ENCODE measurements around the gene SF1. TPM values are rescaled to one million over a fixed set of nuclear protein-coding genes. Genes with fewer than 3 reads are reported as not detected.

Gene SF1
- total and polyA plus RNA-seq, 9 of the 15 experiments (the other 6 are each of a cell fraction or from before 2014, with no cell fraction given): 13.1 to 334 (median 111) TPM

DNA sequence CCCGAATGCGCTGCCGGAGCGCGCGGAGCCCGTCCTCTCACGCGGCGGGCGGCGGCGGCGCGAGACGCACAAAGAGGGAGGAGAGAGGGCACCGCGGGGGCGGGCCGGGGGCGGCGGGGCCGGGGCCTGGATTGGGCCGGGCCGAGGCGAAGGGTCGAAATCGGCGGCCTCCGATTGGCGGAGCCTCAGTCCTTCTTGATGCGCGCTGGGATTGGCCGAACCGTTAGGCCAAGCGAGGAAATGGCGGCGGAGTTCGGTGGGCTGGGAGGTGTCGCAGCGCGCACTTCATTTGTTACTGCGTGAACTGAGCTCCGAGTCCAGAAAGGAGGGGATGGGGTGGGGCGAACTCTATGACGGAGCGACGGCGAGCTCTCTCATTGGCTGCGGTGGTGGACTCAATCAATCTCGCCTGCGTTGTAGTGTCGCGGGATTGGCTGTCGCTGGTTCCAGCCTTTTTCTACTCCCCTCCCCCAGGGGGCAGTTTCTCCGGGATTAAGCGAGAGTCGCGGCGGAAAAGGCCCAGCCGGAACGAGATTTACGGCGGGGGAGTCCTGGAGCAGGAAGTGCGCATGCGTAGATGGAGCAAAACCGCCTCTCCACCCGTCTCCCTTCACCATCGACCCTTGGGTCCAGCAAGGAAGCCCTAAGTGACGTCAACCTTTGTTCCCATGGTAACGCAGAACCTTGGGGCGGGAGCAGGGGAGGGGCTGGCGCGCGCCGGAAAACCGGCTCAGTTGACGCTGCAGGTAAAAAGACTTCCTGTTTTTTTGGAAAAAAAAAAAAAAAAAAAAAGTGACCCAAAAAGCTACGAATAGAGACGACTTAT, at the start of gene SF1 (continued):
- TF ChIP-seq, protein P1, sequence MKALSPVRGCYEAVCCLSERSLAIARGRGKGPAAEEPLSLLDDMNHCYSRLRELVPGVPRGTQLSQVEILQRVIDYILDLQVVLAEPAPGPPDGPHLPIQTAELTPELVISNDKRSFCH (CRISPR knock-in tag; IDR thresholded peaks at IDR 0.05): no peak
- TF ChIP-seq, protein P1 (tag; IDR thresholded peaks at IDR 0.05): no peak
- TF ChIP-seq ZNF780A (CRISPR knock-in tag; IDR thresholded peaks at IDR 0.05) (no peak), E2F1 (CRISPR knock-in tag; IDR thresholded peaks at IDR 0.05) (no peak), TRIM24 (IDR thresholded peaks at IDR 0.05) (no peak), U2AF2 (optimal IDR thresholded peaks at IDR 0.05; ENCODE audit: low read depth, low read length) (no peak), POLR2G (IDR thresholded peaks at IDR 0.05; ENCODE audit: low read depth, low read length) (peak; percentile 93), CTCF (IDR thresholded peaks at IDR 0.05 in 2 of 3, conservative IDR thresholded peaks at IDR 0.05 in 1 of 3; ENCODE audit: insufficient read depth in 2 of 3, low read depth in 1 of 3, low read length in 3 of 3) (peak; percentile 13 to 42 (median 17); a peak in 3 of 6 replicates), BDP1 (IDR thresholded peaks at IDR 0.05; ENCODE audit: insufficient read depth, insufficient read length) (no peak), GATAD2A (IDR thresholded peaks at IDR 0.05) (no peak), PHB (CRISPR knock-in tag; IDR thresholded peaks at IDR 0.05) (no peak), VEZF1 (CRISPR knock-in tag; IDR thresholded peaks at IDR 0.05) (peak; percentile 78), KAT7 (CRISPR knock-in tag; IDR thresholded peaks at IDR 0.05; ENCODE audit: borderline replicate concordance) (peak; percentile 10; the same call in 1 of the 2 replicates), SMAD2 (IDR thresholded peaks at IDR 0.05; ENCODE audit: low read depth, low read length) (no peak), ZC3H4 (CRISPR knock-in tag; IDR thresholded peaks at IDR 0.05; ENCODE audit: borderline replicate concordance) (no peak), TBL1XR1 (IDR thresholded peaks at IDR 0.05; ENCODE audit: low read length in 2 of 2) (0 out of 4 replicates have a peak, but pooled peaks of 1 of the 2 experiments have one; percentile 30), ATF7 (IDR thresholded peaks at IDR 0.05) (peak; percentile 98)
- TF ChIP-seq, protein P2, sequence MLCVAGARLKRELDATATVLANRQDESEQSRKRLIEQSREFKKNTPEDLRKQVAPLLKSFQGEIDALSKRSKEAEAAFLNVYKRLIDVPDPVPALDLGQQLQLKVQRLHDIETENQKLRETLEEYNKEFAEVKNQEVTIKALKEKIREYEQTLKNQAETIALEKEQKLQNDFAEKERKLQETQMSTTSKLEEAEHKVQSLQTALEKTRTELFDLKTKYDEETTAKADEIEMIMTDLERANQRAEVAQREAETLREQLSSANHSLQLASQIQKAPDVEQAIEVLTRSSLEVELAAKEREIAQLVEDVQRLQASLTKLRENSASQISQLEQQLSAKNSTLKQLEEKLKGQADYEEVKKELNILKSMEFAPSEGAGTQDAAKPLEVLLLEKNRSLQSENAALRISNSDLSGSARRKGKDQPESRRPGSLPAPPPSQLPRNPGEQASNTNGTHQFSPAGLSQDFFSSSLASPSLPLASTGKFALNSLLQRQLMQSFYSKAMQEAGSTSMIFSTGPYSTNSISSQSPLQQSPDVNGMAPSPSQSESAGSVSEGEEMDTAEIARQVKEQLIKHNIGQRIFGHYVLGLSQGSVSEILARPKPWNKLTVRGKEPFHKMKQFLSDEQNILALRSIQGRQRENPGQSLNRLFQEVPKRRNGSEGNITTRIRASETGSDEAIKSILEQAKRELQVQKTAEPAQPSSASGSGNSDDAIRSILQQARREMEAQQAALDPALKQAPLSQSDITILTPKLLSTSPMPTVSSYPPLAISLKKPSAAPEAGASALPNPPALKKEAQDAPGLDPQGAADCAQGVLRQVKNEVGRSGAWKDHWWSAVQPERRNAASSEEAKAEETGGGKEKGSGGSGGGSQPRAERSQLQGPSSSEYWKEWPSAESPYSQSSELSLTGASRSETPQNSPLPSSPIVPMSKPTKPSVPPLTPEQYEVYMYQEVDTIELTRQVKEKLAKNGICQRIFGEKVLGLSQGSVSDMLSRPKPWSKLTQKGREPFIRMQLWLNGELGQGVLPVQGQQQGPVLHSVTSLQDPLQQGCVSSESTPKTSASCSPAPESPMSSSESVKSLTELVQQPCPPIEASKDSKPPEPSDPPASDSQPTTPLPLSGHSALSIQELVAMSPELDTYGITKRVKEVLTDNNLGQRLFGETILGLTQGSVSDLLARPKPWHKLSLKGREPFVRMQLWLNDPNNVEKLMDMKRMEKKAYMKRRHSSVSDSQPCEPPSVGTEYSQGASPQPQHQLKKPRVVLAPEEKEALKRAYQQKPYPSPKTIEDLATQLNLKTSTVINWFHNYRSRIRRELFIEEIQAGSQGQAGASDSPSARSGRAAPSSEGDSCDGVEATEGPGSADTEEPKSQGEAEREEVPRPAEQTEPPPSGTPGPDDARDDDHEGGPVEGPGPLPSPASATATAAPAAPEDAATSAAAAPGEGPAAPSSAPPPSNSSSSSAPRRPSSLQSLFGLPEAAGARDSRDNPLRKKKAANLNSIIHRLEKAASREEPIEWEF (CRISPR knock-in tag; IDR thresholded peaks at IDR 0.05): no peak

Measured in K562 (cell line).